Body of pancreas (tissue), 4 donors: ENCODE data around the gene UBAC2.

Source experiments
- CTCF ChIP-seq, 7 experiments: fragments of 450-650 bp in 4 of 7; fragments of 200-600 bp in 3 of 7; sonication (generic) in 3 of 7; IDR thresholded peaks; one replicate each; pipeline ENCODE4 v1.5.1; 2016 to 2019; ENCODE audit warnings: antibody characterized with exemption in 7 of 7
- POLR2A ChIP-seq, 3 donors: fragments of 450-650 bp; IDR thresholded peaks; one replicate each; pipeline ENCODE4 v1.6.1; 2016; ENCODE audit warnings: antibody characterized with exemption in 3 of 3, mild to moderate bottlenecking in 2 of 3

- TF ChIP-seq CTCF (IDR thresholded peaks at IDR 0.05) (no peak), POLR2A (IDR thresholded peaks at IDR 0.05) (peak in 1 of 3 donors; percentile 42)
These were observed 79.5 kb downstream of the UBAC2 start for GRCh38 chr13:99280166-99280565.
